GM21390 (cell line): Measurements from ENCODE around the gene LDLR.
"Not testable (repeated sequence)": the region's sequence is repeated elsewhere in the genome, so short reads cannot be mapped to it uniquely, and the experiment has no call there.

Experiments used
- ATAC-seq: cut with Tn5 transposase; IDR thresholded peaks from one replicate; pipeline ENCODE4 v1.9.1; 2021; ENCODE audit not compliant: unreplicated experiment

LDLR gene

DNA sequence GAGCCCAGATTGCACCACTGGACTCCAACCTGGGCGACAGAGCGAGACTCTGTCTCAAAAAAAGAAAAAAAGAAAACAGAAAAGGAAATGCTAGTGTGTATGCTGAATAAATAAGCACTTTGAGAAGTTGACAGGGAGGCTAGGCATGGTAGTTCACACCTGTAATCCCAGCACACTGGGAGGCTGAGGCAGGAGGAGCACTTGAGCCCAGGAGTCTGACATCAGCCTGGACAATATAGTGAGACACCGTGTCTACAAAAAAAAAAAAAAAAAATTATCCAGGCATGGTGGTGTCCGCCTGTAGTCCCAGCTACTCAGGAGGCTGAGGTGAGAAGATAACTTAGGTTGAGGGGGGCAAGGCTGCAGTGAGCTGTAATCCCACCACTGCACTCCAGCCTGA, 19.1 kb upstream of the LDLR start:
- ATAC-seq: no peak

- ATAC-seq: no peak
Observed at GRCh38 chr19:11073568-11073967, 15.7 kb upstream of the LDLR start.

DNA sequence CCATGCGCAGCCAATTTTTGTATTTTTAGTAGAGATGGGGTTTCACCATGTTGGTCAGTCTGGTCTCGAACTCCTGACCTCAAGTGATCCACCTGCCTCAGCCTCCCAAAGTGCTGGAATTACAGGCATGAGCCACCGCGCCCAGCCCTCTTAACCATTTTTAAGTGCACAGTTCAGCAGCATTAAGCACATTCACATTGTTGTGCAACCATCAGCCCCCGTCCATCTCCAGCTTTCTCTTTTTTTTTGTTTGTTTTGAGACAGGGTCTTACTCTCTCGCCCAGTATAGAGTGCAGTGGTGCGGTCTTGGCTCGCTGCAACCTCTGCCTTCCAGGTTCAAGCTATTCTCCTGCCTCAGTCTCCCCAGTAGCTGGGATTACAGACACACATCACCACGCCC, 12.5 kb upstream of the LDLR start:
- ATAC-seq: not testable (repeated sequence)

- ATAC-seq: no peak
Observed at GRCh38 chr19:11078893-11079292, 10.4 kb upstream of the LDLR start.

DNA sequence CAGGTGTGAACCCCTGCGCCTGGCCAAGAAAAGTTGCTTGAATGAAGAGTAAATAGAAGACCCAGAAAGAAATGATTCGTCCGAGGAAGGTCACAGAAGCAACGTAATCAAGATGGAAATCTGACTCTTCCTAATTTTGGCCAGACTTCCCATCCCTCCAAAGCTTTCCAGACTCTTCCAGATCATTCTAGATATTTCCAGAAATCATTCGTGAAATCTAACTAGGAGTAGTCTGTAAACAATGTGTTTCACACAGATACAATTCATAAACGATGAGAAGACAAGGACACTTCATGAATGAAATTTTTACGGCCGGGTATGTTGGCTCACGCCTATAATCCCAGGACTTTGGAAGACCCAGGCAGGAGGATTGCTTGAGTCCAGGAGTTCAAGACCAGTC, 9.3 kb upstream of the LDLR start:
- ATAC-seq: no peak

DNA sequence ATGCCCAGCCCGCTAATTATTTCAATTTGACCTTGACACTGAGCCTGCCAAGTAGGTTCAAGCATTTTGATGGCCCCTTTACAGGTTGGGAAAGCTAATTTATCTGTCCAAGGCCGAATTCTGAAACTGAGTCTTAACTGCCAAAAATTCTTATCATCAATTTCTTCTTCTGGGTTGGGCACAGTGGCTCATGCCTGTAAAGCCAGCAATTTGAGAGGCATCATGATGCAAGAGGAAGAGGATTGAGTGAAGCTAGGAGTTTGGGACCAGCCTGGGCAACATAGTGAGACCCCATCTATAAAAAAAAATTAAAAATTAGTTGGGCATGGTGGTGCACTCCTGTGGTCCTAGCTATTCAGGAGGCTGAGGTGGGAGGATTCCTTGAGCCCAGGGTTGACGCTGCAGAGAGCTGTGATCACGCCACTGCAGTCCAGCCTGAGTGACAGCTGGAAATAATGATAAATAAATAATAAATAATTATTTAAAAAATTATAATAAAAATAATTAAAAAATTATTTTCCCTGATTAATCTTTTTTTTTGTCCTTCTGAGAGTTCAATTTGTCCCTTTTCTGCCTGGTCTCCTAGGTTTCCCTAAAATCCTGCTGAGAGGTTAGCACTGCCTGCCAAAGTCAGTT, 1.3 kb upstream of the LDLR start:
- no peak for ATAC-seq

DNA sequence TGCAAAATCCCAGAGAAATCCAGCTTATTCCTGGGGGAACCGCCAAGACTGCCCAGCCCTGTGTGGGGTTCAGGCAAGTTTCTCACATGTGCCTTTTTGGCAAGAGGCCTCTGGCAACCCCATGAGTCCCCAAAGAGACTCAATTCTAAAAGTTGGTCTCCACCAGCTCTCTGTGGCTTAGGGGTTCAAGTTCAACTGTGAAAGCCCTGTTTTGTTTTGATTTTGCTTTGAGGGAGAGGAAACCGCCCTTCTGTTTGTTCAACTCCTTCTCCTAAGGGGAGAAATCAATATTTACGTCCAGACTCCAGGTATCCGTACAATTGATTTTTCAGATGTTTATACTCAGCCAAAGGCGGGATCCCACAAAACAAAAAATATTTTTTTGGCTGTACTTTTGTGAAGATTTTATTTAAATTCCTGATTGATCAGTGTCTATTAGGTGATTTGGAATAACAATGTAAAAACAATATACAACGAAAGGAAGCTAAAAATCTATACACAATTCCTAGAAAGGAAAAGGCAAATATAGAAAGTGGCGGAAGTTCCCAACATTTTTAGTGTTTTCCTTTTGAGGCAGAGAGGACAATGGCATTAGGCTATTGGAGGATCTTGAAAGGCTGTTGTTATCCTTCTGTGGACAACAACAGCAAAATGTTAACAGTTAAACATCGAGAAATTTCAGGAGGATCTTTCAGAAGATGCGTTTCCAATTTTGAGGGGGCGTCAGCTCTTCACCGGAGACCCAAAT, 583 bp upstream of the LDLR start:
- no peak for ATAC-seq

- not testable (repeated sequence) for ATAC-seq
Observed at GRCh38 chr19:11090014-11090263, 676 bp downstream of the LDLR start.

- ATAC-seq: peak; percentile 63
Observed at GRCh38 chr19:11090264-11090996, 1.2 kb downstream of the LDLR start.

- ATAC-seq: no peak
Observed at GRCh38 chr19:11090997-11091702, 1.9 kb downstream of the LDLR start.

- no peak for ATAC-seq
Observed at GRCh38 chr19:11091703-11092153, 2.5 kb downstream of the LDLR start.

- ATAC-seq: no peak
Observed at GRCh38 chr19:11092181-11092538, 2.9 kb downstream of the LDLR start.

DNA sequence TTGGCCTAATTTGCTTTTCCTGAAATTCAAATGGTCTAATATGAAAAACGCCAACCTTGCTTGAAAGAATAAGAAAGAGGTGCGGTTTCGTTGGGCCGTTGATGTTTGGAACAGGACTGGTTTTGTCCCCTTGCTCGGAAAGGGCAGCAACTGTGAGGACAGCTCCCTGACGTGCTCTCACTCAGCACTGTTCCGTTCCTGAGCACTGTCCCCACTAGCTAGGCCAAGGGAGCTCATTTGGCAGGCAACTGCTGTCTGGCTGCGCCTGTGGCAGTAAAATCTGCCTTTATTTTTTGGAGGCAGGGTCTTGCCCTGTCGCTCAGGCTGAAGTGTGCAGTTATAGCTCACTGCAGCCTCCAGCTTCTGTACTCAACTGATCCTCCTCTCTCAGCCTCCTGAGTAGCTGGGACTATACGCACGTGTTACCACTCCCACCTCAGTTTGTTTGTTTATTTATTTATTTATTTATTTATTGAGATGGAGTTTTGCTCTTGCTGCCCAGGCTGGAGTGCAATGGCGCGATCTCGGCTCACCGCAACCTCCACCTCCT, 4.5 kb downstream of the LDLR start:
- ATAC-seq: no peak

- no peak for ATAC-seq
Observed at GRCh38 chr19:11094520-11094894, 5.2 kb downstream of the LDLR start.

DNA sequence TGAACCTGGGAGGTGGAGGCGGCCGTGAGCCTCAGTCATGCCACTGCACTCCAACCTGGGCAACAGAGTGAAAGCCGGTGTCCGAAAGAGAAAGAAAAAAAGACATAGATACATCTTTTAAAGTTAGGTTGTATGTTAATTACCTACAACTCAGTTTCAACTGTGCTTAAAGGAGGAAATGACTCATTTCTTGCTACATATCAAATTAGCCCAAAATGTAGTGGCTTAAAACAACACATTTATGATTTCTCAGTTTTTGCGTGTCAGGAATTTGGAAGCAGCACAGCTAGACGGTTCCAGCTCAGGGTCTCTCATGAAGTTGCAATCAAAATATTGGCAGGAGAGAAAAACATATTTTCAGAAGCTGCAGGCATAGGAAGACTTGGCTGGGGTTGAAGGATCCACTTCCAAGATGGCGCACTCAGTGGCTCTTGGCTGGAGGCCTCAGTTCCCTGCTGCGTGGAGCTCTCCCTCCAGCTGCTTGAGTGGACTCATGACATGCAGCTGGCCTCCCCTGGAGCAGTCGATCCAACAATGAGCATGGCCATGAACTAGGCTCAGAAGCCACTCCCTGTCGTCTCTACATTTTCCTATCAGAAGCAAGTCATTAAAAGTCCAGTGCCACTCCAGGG, 7.1 kb downstream of the LDLR start:
- peak; percentile 55 for ATAC-seq

DNA sequence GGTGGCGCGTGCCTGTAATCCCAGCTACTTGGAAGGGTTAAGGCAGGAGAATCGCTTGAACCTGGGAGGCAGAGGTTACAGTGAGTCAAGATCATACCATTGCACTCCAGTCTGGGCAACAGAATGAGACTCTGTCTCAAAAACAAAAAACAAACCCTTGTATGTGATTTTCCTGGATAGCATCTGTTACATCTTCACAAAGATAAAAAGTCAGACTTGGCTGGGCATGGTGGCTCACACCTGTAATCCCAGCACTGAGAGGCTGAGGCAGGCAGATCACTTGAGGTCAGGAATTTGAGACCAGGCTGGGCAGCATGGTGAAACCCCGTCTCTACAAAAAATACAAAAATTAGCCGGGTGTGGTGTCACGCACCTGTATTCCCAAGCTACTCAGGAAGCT, 8.1 kb downstream of the LDLR start:
- not testable (repeated sequence) for ATAC-seq

DNA sequence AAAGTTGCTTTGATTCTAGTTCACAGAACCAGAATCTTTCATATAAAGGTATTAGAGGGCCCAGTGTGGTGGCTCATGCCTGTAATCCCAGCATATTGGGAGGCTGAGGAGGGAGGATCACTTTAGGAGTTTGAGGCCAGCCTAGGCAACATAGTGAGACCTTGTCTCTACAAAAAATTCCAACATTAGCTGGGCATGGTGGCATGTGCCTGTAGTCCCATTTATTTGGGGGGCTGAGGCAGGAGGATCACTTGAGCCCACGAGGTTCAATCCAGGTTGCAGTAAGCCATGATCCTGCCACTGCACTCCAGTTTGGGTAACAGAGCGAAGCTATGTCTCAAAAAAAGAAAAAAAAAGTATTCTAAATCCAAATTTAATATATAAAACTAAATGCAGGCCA, 9.1 kb downstream of the LDLR start:
- ATAC-seq: no peak

GRCh38 chr19:11098861-11099260, 9.6 kb downstream of the LDLR start:
- no peak for ATAC-seq

DNA sequence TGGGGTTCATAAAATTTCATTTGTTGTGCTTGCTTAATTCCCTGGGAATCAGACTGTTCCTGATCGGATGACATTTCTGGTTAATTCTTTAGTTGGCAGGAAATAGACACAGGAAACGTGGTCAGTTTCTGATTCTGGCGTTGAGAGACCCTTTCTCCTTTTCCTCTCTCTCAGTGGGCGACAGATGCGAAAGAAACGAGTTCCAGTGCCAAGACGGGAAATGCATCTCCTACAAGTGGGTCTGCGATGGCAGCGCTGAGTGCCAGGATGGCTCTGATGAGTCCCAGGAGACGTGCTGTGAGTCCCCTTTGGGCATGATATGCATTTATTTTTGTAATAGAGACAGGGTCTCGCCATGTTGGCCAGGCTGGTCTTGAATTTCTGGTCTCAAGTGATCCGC, 10.8 kb downstream of the LDLR start:
- ATAC-seq: no peak

GRCh38 chr19:11101057-11101456, 11.8 kb downstream of the LDLR start:
- no peak for ATAC-seq

GRCh38 chr19:11102944-11103343, 13.7 kb downstream of the LDLR start:
- no peak for ATAC-seq
